Measurements from ENCODE around the gene IPO11.
"Not testable (repeated sequence)": the region's sequence is repeated elsewhere in the genome, so short reads cannot be mapped to it uniquely, and the experiment has no call there.

IPO11 gene

DNA sequence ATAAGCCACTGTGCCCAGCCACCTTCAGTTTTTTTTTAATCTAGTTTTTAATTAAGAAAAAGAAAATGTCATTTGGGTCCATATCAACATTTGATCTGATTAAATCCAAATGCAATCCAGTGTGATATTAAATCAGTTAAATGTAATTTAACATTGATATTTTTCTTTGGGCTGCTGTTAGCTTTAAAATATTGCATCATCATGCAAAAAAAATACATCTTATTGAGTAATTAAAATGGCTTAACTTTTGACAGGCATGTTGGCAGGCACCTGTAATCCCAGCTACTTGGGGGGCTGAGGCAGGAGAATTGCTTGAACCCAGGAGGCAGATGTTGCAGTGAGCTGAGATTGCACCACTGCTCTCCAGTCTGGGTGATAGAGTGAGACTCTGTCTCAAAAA is 143.4 kb downstream of the IPO11 start:
- no peak for TF ChIP-seq CTCF (IDR thresholded peaks at IDR 0.05)
- DNase-seq (ENCODE audit: low spot score), result no peak
- Histone ChIP-seq H3K4me3 (no peak overlapping the region), H3K27ac (no peak overlapping the region)

DNA sequence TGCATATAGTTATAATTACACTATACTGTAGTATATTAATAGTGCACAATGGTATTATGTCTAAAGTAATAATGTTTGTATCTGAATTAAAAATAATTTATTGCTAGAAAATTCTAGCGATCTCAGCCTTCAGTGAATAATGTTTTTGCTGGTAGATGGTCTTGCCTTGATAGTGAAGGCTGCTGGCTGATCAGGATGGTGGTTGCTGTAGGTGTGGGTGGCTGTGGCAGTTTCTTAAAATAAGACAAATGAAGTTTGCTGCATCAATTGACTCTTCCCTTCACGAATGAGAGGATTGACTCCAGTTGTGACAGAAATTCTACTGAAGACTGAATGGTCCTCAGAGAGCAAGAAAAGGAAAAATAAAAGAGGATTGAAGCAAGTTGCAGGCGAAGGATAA is 146.4 kb downstream of the IPO11 start:
- TF ChIP-seq CTCF (IDR thresholded peaks at IDR 0.05), result no peak
- Histone ChIP-seq H3K27ac (no peak overlapping the region), H3K4me3 (no peak overlapping the region)
- no peak for DNase-seq (ENCODE audit: low spot score)

DNA sequence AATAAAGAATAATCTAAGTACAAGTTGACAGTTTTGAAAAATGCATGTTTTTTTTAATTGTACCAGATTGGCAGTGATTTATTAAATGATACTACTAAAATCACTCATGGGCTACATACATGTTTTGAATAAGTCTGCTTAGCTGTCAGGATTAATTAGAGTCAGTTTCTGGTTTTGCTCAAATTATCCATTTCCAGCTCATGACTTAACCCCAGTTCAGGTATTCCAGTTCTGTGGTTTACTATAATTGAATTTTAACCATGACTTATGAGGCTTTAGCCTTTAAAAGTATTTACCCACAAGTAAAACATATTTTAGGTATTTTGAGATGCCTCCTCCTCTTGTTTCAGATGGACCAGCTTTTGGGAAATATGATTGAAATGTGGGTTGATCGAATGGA is 148.2 kb downstream of the IPO11 start:
- DNase-seq (ENCODE audit: low spot score), result no peak
- no peak for TF ChIP-seq CTCF (IDR thresholded peaks at IDR 0.05)
- Histone ChIP-seq H3K27ac (no peak overlapping the region), H3K4me3 (no peak overlapping the region)

GRCh38 chr5:62561896-62562295 is 149.3 kb downstream of the IPO11 start:
- Histone ChIP-seq H3K4me3 (no peak overlapping the region), H3K27ac (no peak overlapping the region)
- no peak for TF ChIP-seq CTCF (IDR thresholded peaks at IDR 0.05)
- DNase-seq (ENCODE audit: low spot score), result no peak

- Histone ChIP-seq H3K4me3 (no peak overlapping the region), H3K27ac (no peak overlapping the region)
- TF ChIP-seq CTCF (IDR thresholded peaks at IDR 0.05), result no peak
- no peak for DNase-seq (ENCODE audit: low spot score)
Observed at GRCh38 chr5:62562867-62563266, 150.3 kb downstream of the IPO11 start.

GRCh38 chr5:62564101-62564500 is 151.5 kb downstream of the IPO11 start:
- DNase-seq (ENCODE audit: low spot score), result no peak
- Histone ChIP-seq H3K4me3 (no peak overlapping the region), H3K27ac (no peak overlapping the region)
- no peak for TF ChIP-seq CTCF (IDR thresholded peaks at IDR 0.05)

- not testable (repeated sequence) for H3K4me3 ChIP-seq; H3K27ac ChIP-seq; DNase-seq (ENCODE audit: low spot score)
Observed at GRCh38 chr5:62565740-62566139, 153.2 kb downstream of the IPO11 start.

- DNase-seq (ENCODE audit: low spot score), result no peak
- Histone ChIP-seq H3K27ac (no peak overlapping the region), H3K4me3 (no peak overlapping the region)
- no peak for TF ChIP-seq CTCF (IDR thresholded peaks at IDR 0.05)
Observed at GRCh38 chr5:62568143-62568542, 155.6 kb downstream of the IPO11 start.

All from coronary artery (tissue), 2 donors.